Loucy (cell line): ENCODE measurements around the gene CCDC187.

ENCODE experiments used
- H2AFZ ChIP-seq: fragments of 200-600 bp; sonication (generic); 2 replicates; pipeline ENCODE4 v1.6.0; 2016; ENCODE audit warnings: antibody characterized with exemption, mild to moderate bottlenecking, low read length, moderate library complexity
- H3F3A ChIP-seq: fragments of 200-600 bp; 2 replicates; pipeline ENCODE4 v1.6.0; 2016; ENCODE audit warnings: antibody characterized with exemption, low read depth, mild to moderate bottlenecking
- H3K27me3 ChIP-seq: fragments of 200-600 bp; sonication (generic); 2 replicates; pipeline ENCODE4 v1.6.1; 2014; ENCODE audit warnings: low read length, mild to moderate bottlenecking; ENCODE audit not compliant: insufficient read depth, poor library complexity, severe bottlenecking
- H3K36me3 ChIP-seq: fragments of 200-600 bp; sonication (generic); 2 replicates; pipeline ENCODE4 v1.6.1; 2016; ENCODE audit warnings: low read length; ENCODE audit not compliant: insufficient read depth
- H3K4me1 ChIP-seq: fragments of 200-600 bp; sonication (generic); 2 replicates; pipeline ENCODE4 v1.5.1; 2014; ENCODE audit warnings: low read length, mild to moderate bottlenecking; ENCODE audit not compliant: insufficient read depth, poor library complexity, severe bottlenecking
- H3K4me2 ChIP-seq: fragments of 200-600 bp; sonication (generic); 2 replicates; pipeline ENCODE4 v1.6.0; 2014; ENCODE audit warnings: antibody characterized with exemption, low read length, low read depth, mild to moderate bottlenecking; ENCODE audit not compliant: poor library complexity, severe bottlenecking
- H3K4me3 ChIP-seq: fragments of 200-600 bp; sonication (generic); 2 replicates; pipeline ENCODE4 v1.5.1; 2014; ENCODE audit warnings: low read length, mild to moderate bottlenecking, mixed read lengths; ENCODE audit not compliant: poor library complexity, severe bottlenecking
- H3K79me2 ChIP-seq: fragments of 200-600 bp; sonication (generic); 2 replicates; pipeline ENCODE4 v1.6.1; 2014; ENCODE audit warnings: low read length; ENCODE audit not compliant: insufficient read depth
- H3K9ac ChIP-seq: fragments of 200-600 bp; sonication (generic); 2 replicates; pipeline ENCODE4 v1.6.0; 2014; ENCODE audit warnings: mild to moderate bottlenecking, low read depth, low read length, moderate library complexity; ENCODE audit not compliant: poor library complexity, severe bottlenecking
- H3K9me2 ChIP-seq: fragments of 200-600 bp; sonication (generic); replicated peaks from 2 replicates; pipeline ENCODE4 v1.6.1; 2016; ENCODE audit warnings: low read depth, low read length, mixed read lengths
- H3K9me3 ChIP-seq: fragments of 200-600 bp; sonication (generic); 2 replicates; pipeline ENCODE4 v1.6.1; 2014; ENCODE audit warnings: mild to moderate bottlenecking, antibody characterized with exemption, low read length, low read depth; ENCODE audit not compliant: insufficient read depth
- H4K20me1 ChIP-seq: fragments of 200-600 bp; sonication (generic); 2 replicates; pipeline ENCODE4 v1.6.0; 2014; ENCODE audit warnings: antibody characterized with exemption, low read length, mild to moderate bottlenecking; ENCODE audit not compliant: insufficient read depth, poor library complexity, severe bottlenecking
- CTCF ChIP-seq: fragments of 200-600 bp; sonication (generic); conservative IDR thresholded peaks from 2 replicates; pipeline ENCODE4 v1.5.1; 2014; ENCODE audit warnings: mild to moderate bottlenecking, antibody characterized with exemption, low read length
- EZH2phosphoT487 ChIP-seq: fragments of 200-600 bp; IDR thresholded peaks from 2 replicates; pipeline ENCODE4 v1.6.1; 2018; ENCODE audit warnings: antibody characterized with exemption, mild to moderate bottlenecking, moderate library complexity, borderline replicate concordance

Gene CCDC187

GRCh38 chr9:136336881-136337280 lies 33.0 kb upstream of the CCDC187 start:
- H3K9me2 ChIP-seq = no peaks in the 10 kb centered on the region
- TF ChIP-seq EZH2phosphoT487 (no peak), CTCF (no peak)
- no peaks in the 10 kb centered on the region for H3K4me1 ChIP-seq
- no peak overlapping the region for H3K9ac ChIP-seq
- H4K20me1 ChIP-seq = no peaks in the 10 kb centered on the region
- H2AFZ ChIP-seq = no peak overlapping the region
- H3K27me3 ChIP-seq = no peaks in the 10 kb centered on the region
- H3K9me3 ChIP-seq = no peaks in the 10 kb centered on the region
- H3F3A ChIP-seq = no peaks in the 10 kb centered on the region
- H3K4me2 ChIP-seq = no peak overlapping the region
- no peaks in the 10 kb centered on the region for H3K36me3 ChIP-seq
- H3K79me2 ChIP-seq = no peaks in the 10 kb centered on the region
- H3K4me3 ChIP-seq = no peak overlapping the region

GRCh38 chr9:136336156-136336870 lies 32.4 kb upstream of the CCDC187 start:
- H3K27me3 ChIP-seq = no peaks in the 10 kb centered on the region

GRCh38 chr9:136335296-136336155 lies 31.6 kb upstream of the CCDC187 start:
- Histone ChIP-seq H3K36me3 (no peaks in the 10 kb centered on the region), H3K4me2 (no peak overlapping the region), H3K9ac (no peak overlapping the region), H3K4me3 (no peak overlapping the region), H3K79me2 (peaks cover 2% of the 10 kb centered on the region; the same call in 1 of the 2 replicates), H3K4me1 (no peaks in the 10 kb centered on the region), H4K20me1 (peaks cover 5% of the 10 kb centered on the region), H3K27me3 (no peaks in the 10 kb centered on the region), H3F3A (no peaks in the 10 kb centered on the region), H3K9me3 (no peaks in the 10 kb centered on the region), H2AFZ (no peak overlapping the region), H3K9me2 (no peaks in the 10 kb centered on the region)
- TF ChIP-seq CTCF (no peak), EZH2phosphoT487 (no peak)

More at GRCh38 chr9:136336156-136336870, 32.4 kb upstream of the CCDC187 start:
- no peak overlapping the region for H3K4me3 ChIP-seq
- no peaks in the 10 kb centered on the region for H3K36me3 ChIP-seq
- no peak overlapping the region for H3K4me2 ChIP-seq
- no peaks in the 10 kb centered on the region for H3K79me2 ChIP-seq
- no peaks in the 10 kb centered on the region for H3K9me3 ChIP-seq
- H3F3A ChIP-seq = no peaks in the 10 kb centered on the region
- no peaks in the 10 kb centered on the region for H3K9me2 ChIP-seq
- H3K4me1 ChIP-seq = no peaks in the 10 kb centered on the region
- H4K20me1 ChIP-seq = no peaks in the 10 kb centered on the region
- no peak overlapping the region for H2AFZ ChIP-seq
- TF ChIP-seq EZH2phosphoT487 (no peak), CTCF (no peak)
- no peak overlapping the region for H3K9ac ChIP-seq
